HG03460 (cell line): ENCODE measurements around the gene FAM193A.
"Not testable (repeated sequence)": the region's sequence is repeated elsewhere in the genome, so short reads cannot be mapped to it uniquely, and the experiment has no call there.

Experiments
- ATAC-seq: cut with Tn5 transposase; IDR thresholded peaks from one replicate; pipeline ENCODE4 v1.9.1; 2021; ENCODE audit not compliant: unreplicated experiment

Gene FAM193A

GRCh38 chr4:2744576-2745270 is 208.3 kb downstream of the FAM193A start:
- ATAC-seq, result no peak

- ATAC-seq, result no peak
Observed at GRCh38 chr4:2745516-2745915, 209.1 kb downstream of the FAM193A start.

GRCh38 chr4:2745981-2746806 is 209.7 kb downstream of the FAM193A start:
- ATAC-seq, result peak; percentile 85

GRCh38 chr4:2746891-2747695 is 210.6 kb downstream of the FAM193A start:
- no peak for ATAC-seq

GRCh38 chr4:2750719-2751605 is 214.5 kb downstream of the FAM193A start:
- no peak for ATAC-seq

- no peak for ATAC-seq
Observed at GRCh38 chr4:2753436-2753835, 217.0 kb downstream of the FAM193A start.

- ATAC-seq, result no peak
Observed at GRCh38 chr4:2754848-2755819, 218.7 kb downstream of the FAM193A start.

- ATAC-seq, result peak; percentile 54
Observed at GRCh38 chr4:2755821-2756690, 219.6 kb downstream of the FAM193A start, which contains the start of gene TNIP2. TSS of gene TNIP2 (minus strand) at chr4:2756336. CDS start at chr4:2756289, 47 bp downstream.

- peak; percentile 15 for ATAC-seq
Observed at GRCh38 chr4:2756691-2757350, 220.4 kb downstream of the FAM193A start.

GRCh38 chr4:2757426-2757825 is 221.0 kb downstream of the FAM193A start:
- ATAC-seq, result no peak

- ATAC-seq, result no peak
Observed at GRCh38 chr4:2761035-2761923, 224.8 kb downstream of the FAM193A start.

GRCh38 chr4:2762048-2762447 is 225.6 kb downstream of the FAM193A start:
- ATAC-seq, result no peak

- not testable (repeated sequence) for ATAC-seq
Observed at GRCh38 chr4:2762486-2763370, 226.3 kb downstream of the FAM193A start.

- ATAC-seq, result no peak
Observed at GRCh38 chr4:2763511-2763967, 227.1 kb downstream of the FAM193A start.

- no peak for ATAC-seq
Observed at GRCh38 chr4:2765832-2766526, 229.5 kb downstream of the FAM193A start.
